Measurements from ENCODE around the gene SUN2.
A peak's percentile ranks its signal among the peaks of the same experiment; 100 is the strongest.

GRCh38 chr22:38755155-38755910, 465 bp downstream of the SUN2 start:
- TF ChIP-seq CTCF (IDR thresholded peaks at IDR 0.05; ENCODE audit: poor library complexity, severe bottlenecking) (no peak), RAD21 (conservative IDR thresholded peaks at IDR 0.05) (no peak), EZH2 (IDR thresholded peaks at IDR 0.05; ENCODE audit: borderline replicate concordance, insufficient read depth, low read length, poor library complexity, severe bottlenecking) (no peak), POLR2AphosphoS5 (IDR thresholded peaks at IDR 0.05) (peak; percentile 1), EP300 (conservative IDR thresholded peaks at IDR 0.05; ENCODE audit: poor library complexity, severe bottlenecking) (no peak), MXI1 (conservative IDR thresholded peaks at IDR 0.05; ENCODE audit: poor library complexity, severe bottlenecking) (no peak)

All from neural cell (in vitro differentiated cells).